Measurements from ENCODE around the gene CAPN10. TPM values are rescaled to one million over a fixed set of nuclear protein-coding genes. Genes with fewer than 3 reads are reported as not detected.

Gene CAPN10
- total RNA-seq, 1 experiment from 2014 or later: 27.8 TPM

- no peak overlapping the region for H3K27ac Mint-ChIP-seq (ENCODE audit: unreplicated experiment)
- Histone ChIP-seq H3K27me3 (replicated peaks; ENCODE audit: control insufficient read depth, insufficient read depth, low read length) (no peaks in the 10 kb centered on the region), H3K4me3 (ENCODE audit: low read depth, low read length) (no peak overlapping the region), H3K36me3 (ENCODE audit: control insufficient read depth, insufficient read depth, low read length) (no peaks in the 10 kb centered on the region), H3K4me1 (peaks cover 27% of the 10 kb centered on the region), H3K9me3 (no peaks in the 10 kb centered on the region)
- H3K27me3 Mint-ChIP-seq (ENCODE audit: insufficient read depth, unreplicated experiment): no peaks in the 10 kb centered on the region
- H3K9me3 Mint-ChIP-seq (ENCODE audit: unreplicated experiment): no peaks in the 10 kb centered on the region
- POLR2A ChIA-PET: no interaction called here
- peak in 1 of 2 experiments; percentile 20 for DNase-seq
- no peak overlapping the region for H3K4me3 Mint-ChIP-seq (ENCODE audit: unreplicated experiment)
- peaks cover 23% of the 10 kb centered on the region for H3K4me1 Mint-ChIP-seq (ENCODE audit: low read depth, unreplicated experiment)
- CTCF ChIA-PET: interaction anchor here (0.6 kb wide), 1 partner anchor 331 kb away, joined by 5 read pairs; no protein-coding TSS in a partner anchor
- intact Hi-C loops (cut with micrococcal nuclease; ENCODE audit: unreplicated experiment): no loop called here
- TF ChIP-seq, protein P1, sequence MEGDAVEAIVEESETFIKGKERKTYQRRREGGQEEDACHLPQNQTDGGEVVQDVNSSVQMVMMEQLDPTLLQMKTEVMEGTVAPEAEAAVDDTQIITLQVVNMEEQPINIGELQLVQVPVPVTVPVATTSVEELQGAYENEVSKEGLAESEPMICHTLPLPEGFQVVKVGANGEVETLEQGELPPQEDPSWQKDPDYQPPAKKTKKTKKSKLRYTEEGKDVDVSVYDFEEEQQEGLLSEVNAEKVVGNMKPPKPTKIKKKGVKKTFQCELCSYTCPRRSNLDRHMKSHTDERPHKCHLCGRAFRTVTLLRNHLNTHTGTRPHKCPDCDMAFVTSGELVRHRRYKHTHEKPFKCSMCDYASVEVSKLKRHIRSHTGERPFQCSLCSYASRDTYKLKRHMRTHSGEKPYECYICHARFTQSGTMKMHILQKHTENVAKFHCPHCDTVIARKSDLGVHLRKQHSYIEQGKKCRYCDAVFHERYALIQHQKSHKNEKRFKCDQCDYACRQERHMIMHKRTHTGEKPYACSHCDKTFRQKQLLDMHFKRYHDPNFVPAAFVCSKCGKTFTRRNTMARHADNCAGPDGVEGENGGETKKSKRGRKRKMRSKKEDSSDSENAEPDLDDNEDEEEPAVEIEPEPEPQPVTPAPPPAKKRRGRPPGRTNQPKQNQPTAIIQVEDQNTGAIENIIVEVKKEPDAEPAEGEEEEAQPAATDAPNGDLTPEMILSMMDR (IDR thresholded peaks at IDR 0.05; ENCODE audit: insufficient read depth in 1 of 2, low read depth in 1 of 2, low read length in 1 of 2, severe bottlenecking in 1 of 2, unreplicated experiment in 1 of 2): no peak
- BruUV-seq (replicated peaks): no TSS peak
- H3K36me3 Mint-ChIP-seq (ENCODE audit: insufficient read depth, unreplicated experiment): peaks cover 25% of the 10 kb centered on the region
Observed at GRCh38 chr2:240563951-240564560, 22.5 kb upstream of the CAPN10 start.

- Mint-ChIP-seq H3K27me3 (ENCODE audit: insufficient read depth, unreplicated experiment) (no peaks in the 10 kb centered on the region), H3K36me3 (ENCODE audit: insufficient read depth, unreplicated experiment) (peaks cover 25% of the 10 kb centered on the region), H3K4me1 (ENCODE audit: low read depth, unreplicated experiment) (peaks cover 23% of the 10 kb centered on the region), H3K27ac (ENCODE audit: unreplicated experiment) (no peak overlapping the region), H3K9me3 (ENCODE audit: unreplicated experiment) (no peaks in the 10 kb centered on the region), H3K4me3 (ENCODE audit: unreplicated experiment) (no peak overlapping the region)
- DNase-seq: peak in 1 of 2 experiments; percentile 22
- TF ChIP-seq, protein P1 (IDR thresholded peaks at IDR 0.05; ENCODE audit: insufficient read depth in 1 of 2, low read depth in 1 of 2, low read length in 1 of 2, severe bottlenecking in 1 of 2, unreplicated experiment in 1 of 2): no peak
- intact Hi-C loops (cut with micrococcal nuclease; ENCODE audit: unreplicated experiment): no loop called here
- H3K4me3 ChIP-seq (ENCODE audit: low read depth, low read length): no peak overlapping the region
- POLR2A ChIA-PET: no interaction called here
- H3K4me1 ChIP-seq: peaks cover 25% of the 10 kb centered on the region
- BruUV-seq (replicated peaks): no TSS peak
- CTCF ChIA-PET: interaction anchor here (0.6 to 2.8 kb wide), 2 partner anchors 22 to 332 kb away, joined by 5 to 25 read pairs; partner anchors contain the start of gene CAPN10
- H3K27me3 ChIP-seq (replicated peaks; ENCODE audit: control insufficient read depth, insufficient read depth, low read length): no peaks in the 10 kb centered on the region
- H3K36me3 ChIP-seq (ENCODE audit: control insufficient read depth, insufficient read depth, low read length): no peaks in the 10 kb centered on the region
- no peaks in the 10 kb centered on the region for H3K9me3 ChIP-seq
Observed at GRCh38 chr2:240564561-240565332, 21.8 kb upstream of the CAPN10 start.

DNA sequence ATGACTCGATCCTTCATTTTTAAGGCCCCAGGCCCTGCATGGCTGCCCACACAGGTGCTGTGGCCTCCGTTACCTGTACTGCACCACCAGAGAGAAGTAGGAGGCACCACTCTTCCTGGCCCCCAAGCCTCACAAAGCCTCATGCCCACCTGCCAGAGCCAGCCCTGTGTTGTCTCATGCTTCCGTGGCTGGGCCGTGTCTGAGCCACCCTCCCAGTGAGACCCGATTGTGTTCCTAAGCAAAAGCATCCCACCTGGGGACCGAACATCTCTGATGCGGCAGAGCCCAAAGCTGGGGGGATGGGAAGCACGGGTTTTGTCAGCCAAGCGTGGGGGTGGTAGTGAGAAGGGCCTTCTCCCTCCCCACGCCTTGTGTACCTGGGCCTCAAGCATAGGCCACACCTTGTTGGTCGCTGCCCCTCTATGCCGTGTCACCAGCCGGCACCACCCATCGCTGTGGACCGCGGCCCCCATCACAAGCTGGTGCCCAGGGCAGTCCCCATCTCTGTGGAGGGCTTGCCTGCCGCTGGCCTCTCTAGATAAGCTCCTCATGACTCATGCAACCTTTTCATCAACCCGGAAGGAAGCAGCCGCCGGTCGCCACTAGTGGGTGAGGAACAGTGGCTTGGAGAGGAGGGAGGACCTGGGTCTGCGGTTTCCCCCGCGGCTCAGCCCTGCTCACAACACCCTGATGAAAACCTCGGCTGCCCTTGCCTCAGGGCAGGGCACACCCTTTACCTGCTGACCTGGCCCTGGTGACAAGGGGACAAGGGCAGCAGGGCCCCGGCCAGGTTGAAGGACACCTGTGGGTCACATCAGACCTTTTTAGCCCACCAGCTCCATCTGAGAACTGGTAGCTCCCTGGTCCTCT is 21.0 kb upstream of the CAPN10 start:
- peaks cover 26% of the 10 kb centered on the region for H3K4me1 ChIP-seq
- Mint-ChIP-seq H3K4me1 (ENCODE audit: low read depth, unreplicated experiment) (peaks cover 23% of the 10 kb centered on the region), H3K27ac (ENCODE audit: unreplicated experiment) (peak overlapping the region; percentile 71), H3K27me3 (ENCODE audit: insufficient read depth, unreplicated experiment) (no peaks in the 10 kb centered on the region), H3K9me3 (ENCODE audit: unreplicated experiment) (no peaks in the 10 kb centered on the region), H3K36me3 (ENCODE audit: insufficient read depth, unreplicated experiment) (peaks cover 25% of the 10 kb centered on the region), H3K4me3 (ENCODE audit: unreplicated experiment) (peak overlapping the region; percentile 83)
- H3K36me3 ChIP-seq (ENCODE audit: control insufficient read depth, insufficient read depth, low read length): no peaks in the 10 kb centered on the region
- intact Hi-C loops (cut with micrococcal nuclease; ENCODE audit: unreplicated experiment): no loop called here
- TF ChIP-seq, protein P1 (IDR thresholded peaks at IDR 0.05; ENCODE audit: insufficient read depth in 1 of 2, low read depth in 1 of 2, low read length in 1 of 2, severe bottlenecking in 1 of 2, unreplicated experiment in 1 of 2): no peak
- peak; percentile 64 to 84 for DNase-seq
- no TSS peak for BruUV-seq (replicated peaks)
- H3K9me3 ChIP-seq: no peaks in the 10 kb centered on the region
- ChIA-PET POLR2A (interaction anchor here (1.8 kb wide), 1 partner anchor 20 kb away, joined by 14 read pairs; the partner anchor contains the start of gene CAPN10), CTCF (interaction anchor here (0.6 to 2.8 kb wide), 8 partner anchors 14 to 276 kb away, joined by 3 to 25 read pairs (median 6); partner anchors contain the start of gene CAPN10)
- H3K4me3 ChIP-seq (ENCODE audit: low read depth, low read length): peak overlapping the region; percentile 33
- no peaks in the 10 kb centered on the region for H3K27me3 ChIP-seq (replicated peaks; ENCODE audit: control insufficient read depth, insufficient read depth, low read length)
